ENCODE data around the gene ADAMTS14. TPM values are rescaled to one million over a fixed set of nuclear protein-coding genes. Genes with fewer than 3 reads are reported as not detected.

ADAMTS14 gene
- total RNA-seq, 1 experiment from 2014 or later: 1.6 TPM

DNA sequence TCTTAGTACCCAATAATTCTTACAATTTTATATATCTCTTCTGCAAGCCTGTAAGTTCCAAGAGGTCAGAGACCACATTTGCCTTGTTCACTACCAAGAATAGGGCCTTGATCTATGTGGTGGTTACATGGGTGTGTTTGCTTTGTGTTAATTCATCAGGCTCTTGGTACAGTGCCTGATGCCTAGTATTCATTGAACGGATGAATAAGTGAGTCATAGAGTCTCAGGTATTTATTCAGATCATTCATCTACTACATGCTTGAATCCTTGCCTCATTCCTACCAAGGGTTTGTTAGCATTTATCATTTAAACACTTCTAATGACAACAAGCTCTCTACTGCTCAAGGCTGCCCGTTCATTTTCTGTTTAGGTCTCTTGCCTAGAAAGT lies 132.1 kb downstream of the ADAMTS14 start:
- H3K18ac ChIP-seq (ENCODE audit: insufficient read length, low read depth, low read length): no peak overlapping the region
- no peak overlapping the region for H2AK5ac ChIP-seq (ENCODE audit: insufficient read length, low read length)
- no peak overlapping the region for H3K56ac ChIP-seq (ENCODE audit: insufficient read length, low read depth, low read length)
- no CpG with 5 or more reads among the region's 2 CpGs for WGBS (ENCODE audit: extremely low coverage, insufficient read length, low lambda C conversion rate)
- no peaks in the 10 kb centered on the region for H3K9me3 ChIP-seq (ENCODE audit: control insufficient read depth, low read depth, low read length)
- no peak overlapping the region for H4K8ac ChIP-seq (replicated peaks; ENCODE audit: insufficient read length, low read depth, low read length)
- Mint-ChIP-seq H3K27ac (no peak overlapping the region), H3K9me3 (no peaks in the 10 kb centered on the region; a peak in 2 of 5 replicates), H3K27me3 (ENCODE audit: low read depth) (peaks cover 6% of the 10 kb centered on the region), H3K4me3 (no peak overlapping the region), H3K4me1 (peaks cover 17 to 18% of the 10 kb centered on the region in 2 experiments), H3K36me3 (ENCODE audit: insufficient read depth in 1 of 3, low read depth in 3 of 3) (no peaks in the 10 kb centered on the region)
- no peaks in the 10 kb centered on the region for H4K20me1 ChIP-seq (ENCODE audit: control insufficient read depth, insufficient read depth, insufficient read length)
- H2BK5ac ChIP-seq (ENCODE audit: insufficient read length, low read length): no peak overlapping the region
- H4K5ac ChIP-seq (ENCODE audit: insufficient read length, low read depth, low read length): no peak overlapping the region
- H2AFZ ChIP-seq (ENCODE audit: low read length): no peak overlapping the region
- no peak overlapping the region for H4K91ac ChIP-seq (ENCODE audit: insufficient read length, low read depth, low read length)
- H3K4ac ChIP-seq (ENCODE audit: low read depth, low read length): no peak overlapping the region
- no peak overlapping the region for H2BK15ac ChIP-seq (ENCODE audit: low read depth, low read length)
- H3K79me1 ChIP-seq (ENCODE audit: insufficient read depth, low read depth, low read length, poor library complexity, severe bottlenecking): no peaks in the 10 kb centered on the region
- peaks cover 6% of the 10 kb centered on the region; the same call in 1 of the 2 replicates for H3K4me1 ChIP-seq (ENCODE audit: insufficient read depth, low read length)
- no peak for DNase-seq
- H3K4me2 ChIP-seq (ENCODE audit: insufficient read depth, insufficient read length, low read length): no peak overlapping the region
- no peak overlapping the region for H2BK20ac ChIP-seq (ENCODE audit: low read depth, low read length, poor library complexity, severe bottlenecking)
- no peak overlapping the region for H3K9ac ChIP-seq (ENCODE audit: extremely low read depth, insufficient read length, low read length)
- H2BK12ac ChIP-seq (ENCODE audit: insufficient read length, low read depth, low read length): no peak overlapping the region
- TF ChIP-seq CTCF (conservative IDR thresholded peaks at IDR 0.05): no peak
- no peak overlapping the region for H3K27ac ChIP-seq (ENCODE audit: insufficient read length, low read depth, low read length)
- H3K79me2 ChIP-seq (ENCODE audit: insufficient read depth, low read length): no peaks in the 10 kb centered on the region
- no peak overlapping the region for H3K23ac ChIP-seq (ENCODE audit: insufficient read length, low read depth, low read length)
- H3K14ac ChIP-seq (ENCODE audit: insufficient read depth, low read length): no peak overlapping the region
- no peak overlapping the region for H2BK120ac ChIP-seq (ENCODE audit: low read depth, low read length, poor library complexity, severe bottlenecking)
- no peak overlapping the region for H3T11ph ChIP-seq (ENCODE audit: low read length)
- no peaks in the 10 kb centered on the region for H3K27me3 ChIP-seq (ENCODE audit: insufficient read depth, low read length)
- no peaks in the 10 kb centered on the region for H3K23me2 ChIP-seq (ENCODE audit: insufficient read length, low read depth, low read length, poor library complexity, severe bottlenecking)
